ENCODE data around the gene CHIT1.
"Not testable (repeated sequence)": the region's sequence is repeated elsewhere in the genome, so short reads cannot be mapped to it uniquely, and the experiment has no call there.

CHIT1 gene

GRCh38 chr1:203265541-203265940 lies 36.1 kb upstream of the CHIT1 start:
- DNase-seq (ENCODE audit: low read depth) = no peak

DNA sequence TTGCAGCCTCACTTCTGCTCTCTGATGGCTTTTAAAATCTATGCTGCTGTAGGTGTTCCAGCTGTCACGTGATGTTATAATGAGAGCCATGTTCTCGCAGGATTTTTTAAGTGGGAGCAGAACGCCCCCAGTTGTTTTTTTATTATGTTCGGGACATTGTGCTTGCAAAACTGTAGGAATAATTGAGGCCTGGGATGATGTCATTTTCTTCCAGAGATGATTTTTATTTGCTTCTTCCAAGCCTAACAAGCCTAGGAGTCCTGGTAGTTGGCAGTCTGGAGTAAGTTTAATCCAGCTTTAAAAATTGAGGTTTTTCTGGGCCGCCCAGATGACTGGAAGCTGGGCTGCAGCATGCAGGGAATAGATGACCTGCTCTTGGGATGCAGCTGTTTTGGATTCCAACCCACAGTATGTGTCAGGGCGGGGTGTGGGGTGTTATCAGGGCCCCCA lies 34.6 kb upstream of the CHIT1 start:
- no peak for DNase-seq (ENCODE audit: low read depth)

GRCh38 chr1:203263496-203263895 lies 34.0 kb upstream of the CHIT1 start:
- DNase-seq (ENCODE audit: low read depth) = no peak

- not testable (repeated sequence) for DNase-seq (ENCODE audit: low read depth)
These were observed 27.2 kb upstream of the CHIT1 start for GRCh38 chr1:203256636-203257035.

DNA sequence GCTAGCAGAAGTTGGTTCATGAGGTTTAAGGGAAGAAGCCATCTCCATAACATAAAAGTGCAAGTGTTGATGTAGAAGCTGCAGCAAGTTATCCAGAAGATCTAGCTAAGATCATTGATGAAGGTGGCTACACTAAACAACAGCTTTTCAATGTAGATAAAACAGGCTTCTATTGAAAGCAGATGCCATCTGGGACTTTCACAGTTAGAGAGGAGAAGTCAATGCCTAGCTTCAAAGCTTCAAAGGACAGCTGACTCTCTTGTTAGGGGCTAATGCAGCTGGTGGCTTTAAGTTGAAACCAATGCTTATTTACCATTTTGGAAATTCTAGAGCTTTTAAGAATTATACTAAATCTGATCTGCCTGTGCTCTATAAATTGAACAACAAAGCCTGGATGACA lies 25.3 kb upstream of the CHIT1 start:
- DNase-seq (ENCODE audit: low read depth) = not testable (repeated sequence)

DNA sequence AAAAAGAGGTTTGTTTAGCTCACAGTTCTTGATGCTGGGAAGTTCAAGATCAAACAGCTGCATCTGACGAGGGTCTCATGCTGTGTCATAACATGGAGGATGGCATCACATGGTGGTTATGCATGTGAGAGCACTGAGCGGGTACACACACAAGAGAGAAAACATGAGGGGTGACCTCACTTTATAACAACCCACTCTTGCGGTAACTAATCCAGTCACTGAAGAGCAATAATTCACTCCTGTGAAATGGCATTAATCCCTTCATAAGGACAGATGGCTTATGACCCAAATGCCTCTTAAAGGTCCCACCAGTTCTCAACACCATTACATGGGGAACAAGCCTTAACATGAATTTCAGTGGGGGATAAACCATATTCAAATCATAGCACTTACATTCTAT lies 23.2 kb upstream of the CHIT1 start:
- no peak for DNase-seq (ENCODE audit: low read depth)

DNA sequence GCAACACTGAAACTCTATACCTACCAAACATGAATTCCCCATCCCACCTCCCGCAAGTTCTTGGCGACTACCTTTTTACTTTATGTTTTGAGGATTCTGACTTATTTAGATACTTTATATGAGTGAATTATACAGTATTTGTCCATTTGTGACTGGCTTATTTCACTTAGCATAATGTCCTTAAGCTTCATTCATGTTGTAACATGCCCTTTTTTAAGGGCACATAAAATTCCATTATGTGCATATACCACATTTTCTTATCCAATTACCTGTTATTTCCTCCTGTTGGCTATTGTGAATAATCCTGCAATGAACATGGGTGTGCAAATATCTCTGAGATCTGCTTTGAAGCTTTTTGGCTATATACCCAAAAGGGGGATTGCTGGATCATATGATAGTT lies 22.0 kb upstream of the CHIT1 start:
- DNase-seq (ENCODE audit: low read depth) = no peak

DNA sequence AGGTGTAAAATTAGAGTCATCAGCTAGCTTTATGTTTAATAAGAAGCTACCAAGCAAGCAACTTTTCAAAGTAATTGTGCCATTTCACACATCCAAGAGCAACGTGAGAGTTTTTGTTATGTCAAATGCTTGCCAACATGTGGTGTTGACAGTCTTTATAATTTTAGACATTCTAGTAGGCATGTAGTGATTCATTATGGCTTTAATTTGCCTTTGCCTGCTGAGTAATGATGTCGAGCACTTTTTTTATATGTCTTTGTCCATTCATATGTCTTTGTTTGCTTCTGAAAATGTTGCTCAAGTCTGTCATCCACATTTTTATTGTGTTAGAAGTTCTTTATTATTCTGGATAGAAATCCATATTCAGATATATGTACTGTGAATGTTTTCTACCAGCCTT lies 21.4 kb upstream of the CHIT1 start:
- no peak for DNase-seq (ENCODE audit: low read depth)

DNA sequence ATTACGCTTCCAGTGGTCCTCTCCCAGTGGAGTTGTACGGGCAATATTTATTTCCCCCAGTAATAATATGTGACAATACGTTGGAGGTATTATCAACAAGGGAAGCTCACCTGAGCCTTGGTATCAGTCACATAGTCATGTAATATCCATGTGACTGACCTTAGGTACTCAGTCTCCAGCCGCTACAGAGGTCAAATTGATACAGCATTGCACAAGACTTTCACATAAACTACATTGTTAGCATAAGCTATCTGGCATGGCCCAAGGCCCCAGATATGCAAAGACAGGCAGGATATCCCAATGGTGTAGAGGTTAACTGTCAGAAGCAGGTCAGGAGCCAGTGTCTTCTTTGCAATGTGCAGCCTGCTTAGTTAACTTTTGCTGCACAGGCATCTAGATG lies 15.3 kb upstream of the CHIT1 start:
- DNase-seq (ENCODE audit: low read depth) = no peak

- DNase-seq (ENCODE audit: low read depth) = not testable (repeated sequence)
These were observed 12.2 kb upstream of the CHIT1 start for GRCh38 chr1:203241708-203242107.

- DNase-seq (ENCODE audit: low read depth) = no peak
These were observed 10.2 kb upstream of the CHIT1 start for GRCh38 chr1:203239526-203240305.

DNA sequence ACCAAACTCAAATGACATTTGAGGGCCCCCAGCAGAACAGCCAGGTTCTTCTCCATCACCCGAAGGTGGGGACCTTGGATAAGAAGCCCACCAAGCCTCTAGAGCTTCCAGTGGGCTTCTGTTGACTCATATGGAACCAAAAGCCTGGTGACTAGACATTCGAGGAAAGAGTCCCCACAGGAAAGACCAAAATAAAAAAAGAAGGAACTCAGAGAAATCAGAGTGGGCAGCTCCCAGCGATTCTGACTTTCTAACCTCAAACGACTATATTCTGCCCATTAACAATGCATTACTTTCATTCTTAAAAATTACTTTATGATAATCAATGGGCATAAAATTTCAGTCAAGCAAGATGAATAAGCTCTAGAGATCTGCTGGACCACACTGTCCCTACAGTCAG lies 9.6 kb upstream of the CHIT1 start:
- DNase-seq (ENCODE audit: low read depth) = no peak

- DNase-seq (ENCODE audit: low read depth) = no peak
These were observed 9.1 kb upstream of the CHIT1 start for GRCh38 chr1:203238535-203238934.

- not testable (repeated sequence) for DNase-seq (ENCODE audit: low read depth)
These were observed 5.4 kb upstream of the CHIT1 start for GRCh38 chr1:203234901-203235300.

- DNase-seq (ENCODE audit: low read depth) = no peak
These were observed 803 bp downstream of the CHIT1 start for GRCh38 chr1:203228670-203229069.

- no peak for DNase-seq (ENCODE audit: low read depth)
These were observed 1.9 kb downstream of the CHIT1 start for GRCh38 chr1:203227371-203228083.

DNA sequence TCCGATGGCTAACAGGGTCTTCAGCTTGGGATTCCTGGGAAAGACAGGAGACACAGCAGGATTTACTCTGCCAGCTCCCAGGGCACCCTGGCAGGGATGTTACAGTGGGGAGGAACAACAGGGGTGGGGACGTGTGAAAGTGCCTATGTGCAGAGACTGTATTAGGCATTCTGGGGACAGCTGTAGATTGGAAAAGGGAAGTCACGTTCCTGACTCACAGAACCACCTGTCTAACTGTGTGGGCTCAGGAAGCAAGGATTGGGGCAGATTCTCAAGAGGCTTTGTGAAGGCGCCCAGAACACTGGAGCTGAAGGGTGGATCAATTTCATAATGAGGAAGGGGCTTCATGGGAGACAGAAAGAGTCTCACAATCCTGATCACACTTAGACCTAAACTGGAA lies 4.4 kb downstream of the CHIT1 start:
- DNase-seq (ENCODE audit: low read depth) = no peak

DNA sequence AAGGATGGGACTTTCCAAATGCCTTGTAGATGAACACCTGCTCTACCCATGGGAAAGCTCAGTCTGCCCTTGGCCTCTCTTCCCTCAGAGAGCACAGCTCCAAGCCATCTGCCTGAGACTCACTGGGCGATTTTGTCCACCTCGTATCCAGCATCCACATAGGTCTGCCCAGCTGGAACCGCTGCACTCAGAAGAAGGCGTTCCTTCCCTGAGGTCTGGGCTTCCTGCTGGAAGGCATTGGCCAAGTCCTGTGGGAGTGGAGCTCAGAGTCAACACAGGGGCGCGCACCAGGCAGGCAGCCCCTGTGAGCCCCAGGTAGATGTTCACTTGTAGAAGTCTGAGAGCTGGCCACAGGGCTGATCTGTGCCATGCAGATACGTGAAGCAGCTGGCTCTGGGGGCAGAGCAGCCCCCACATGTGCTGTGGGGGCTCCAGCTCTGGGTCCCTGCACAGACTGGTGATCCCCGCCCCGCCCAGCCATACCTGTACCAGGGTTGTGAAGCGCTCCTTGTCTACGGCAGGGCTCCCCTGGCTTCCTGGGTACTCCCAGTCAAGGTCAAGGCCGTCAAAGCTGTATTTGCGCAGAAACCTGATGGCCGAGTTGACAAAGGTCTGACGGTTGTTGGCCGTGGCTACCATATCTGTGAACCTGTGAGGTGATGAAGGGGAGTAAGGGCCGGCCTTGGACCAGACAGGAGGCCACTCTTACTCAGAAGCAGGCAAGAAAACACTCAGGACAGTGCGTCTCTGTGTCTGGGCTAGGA lies 6.3 kb downstream of the CHIT1 start:
- DNase-seq (ENCODE audit: low read depth) = no peak

GRCh38 chr1:203219934-203220333 lies 9.5 kb downstream of the CHIT1 start:
- DNase-seq (ENCODE audit: low read depth) = no peak

GRCh38 chr1:203219171-203219570 lies 10.3 kb downstream of the CHIT1 start:
- DNase-seq (ENCODE audit: low read depth) = no peak

DNA sequence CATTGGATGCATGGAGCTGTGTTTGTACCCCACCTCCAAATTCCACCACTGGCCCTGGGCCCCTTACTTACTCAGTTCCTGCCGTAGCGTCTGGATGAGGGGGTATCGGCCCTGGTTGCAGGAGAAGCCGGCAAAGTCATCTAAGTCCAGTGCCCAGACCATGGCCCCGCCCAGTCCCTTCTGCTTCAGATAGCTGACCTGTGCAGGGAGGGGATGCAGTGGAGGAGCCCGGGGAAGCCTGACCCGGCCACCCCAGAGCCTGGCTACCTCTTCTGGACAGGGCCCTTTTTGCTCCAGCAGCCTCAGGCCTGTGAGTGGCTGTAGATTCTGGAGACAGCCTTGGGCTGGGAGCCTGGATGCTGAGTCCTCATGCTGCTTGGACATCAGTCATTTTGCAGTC lies 11.8 kb downstream of the CHIT1 start:
- DNase-seq (ENCODE audit: low read depth) = no peak

DNA sequence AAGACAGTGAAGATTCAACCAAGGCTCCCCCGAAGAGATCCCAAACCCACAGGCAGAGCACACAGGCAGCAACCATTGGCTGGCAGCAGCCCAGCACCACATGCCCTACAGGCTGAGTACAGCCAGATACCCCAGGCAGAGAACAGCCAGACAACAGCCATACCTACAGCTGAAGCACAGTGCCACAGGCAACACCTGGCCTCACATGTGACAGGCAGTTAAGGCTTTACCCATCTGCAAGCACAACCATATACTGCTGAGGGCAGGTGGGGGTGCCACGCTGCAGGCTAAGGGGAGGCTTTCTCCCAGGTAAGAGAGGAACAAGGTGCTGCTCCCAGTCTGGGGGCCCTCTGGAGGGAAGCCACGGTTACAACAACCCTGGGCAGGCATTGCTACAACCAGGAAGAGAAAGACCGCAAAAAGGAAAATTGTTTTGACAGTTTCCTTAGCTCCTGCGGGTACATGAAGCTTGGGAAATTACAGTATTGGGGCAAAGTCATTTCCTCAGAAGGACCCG lies 12.3 kb downstream of the CHIT1 start:
- DNase-seq (ENCODE audit: low read depth) = no peak
